HG03175 (cell line): ENCODE measurements around the gene SRA1.
A peak's percentile ranks its signal among the peaks of the same experiment; 100 is the strongest.

Source experiments
- ATAC-seq: cut with Tn5 transposase; IDR thresholded peaks from one replicate; pipeline ENCODE4 v1.9.1; 2021; ENCODE audit warnings: mild to moderate bottlenecking, moderate library complexity; ENCODE audit not compliant: unreplicated experiment

Gene SRA1

DNA sequence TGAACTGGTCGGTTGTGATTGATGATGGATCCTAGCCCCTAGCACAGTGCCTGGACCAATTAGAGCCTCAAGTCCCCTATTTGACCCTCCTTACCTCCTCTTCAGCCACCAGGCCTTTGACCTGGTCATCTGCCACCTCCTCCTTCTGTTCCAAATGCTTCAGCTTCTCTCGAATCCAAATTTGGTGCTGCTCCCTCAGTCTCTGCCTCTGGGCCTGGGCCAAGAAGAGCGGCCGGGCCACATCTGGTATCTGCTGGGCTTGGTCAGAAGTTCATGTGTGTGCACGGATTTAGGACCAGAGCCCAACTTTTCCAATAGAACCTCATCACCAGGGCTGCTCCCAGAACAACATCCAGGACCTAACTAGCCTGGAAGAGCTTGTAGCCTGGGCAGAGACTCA is 13.8 kb upstream of the SRA1 start:
- ATAC-seq: no peak

DNA sequence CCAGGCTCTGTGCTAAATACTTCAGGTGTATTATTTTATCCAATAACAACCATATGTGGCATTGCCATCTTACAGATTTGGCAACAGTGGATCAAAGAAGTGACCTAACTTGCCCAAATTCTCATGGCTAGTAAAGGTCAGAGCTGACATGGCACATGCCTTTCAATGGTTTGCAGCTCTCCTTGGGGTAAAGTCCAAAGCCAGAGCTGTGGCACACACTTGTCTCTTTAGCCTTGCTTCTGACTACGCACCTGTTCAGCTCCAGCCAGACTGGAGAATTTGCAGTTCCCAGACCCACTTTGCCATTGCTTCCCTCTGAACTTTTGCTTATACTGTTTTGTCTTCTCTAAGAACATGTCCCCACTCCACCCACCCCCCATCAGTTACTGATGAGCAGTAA is 13.2 kb upstream of the SRA1 start:
- ATAC-seq: no peak

DNA sequence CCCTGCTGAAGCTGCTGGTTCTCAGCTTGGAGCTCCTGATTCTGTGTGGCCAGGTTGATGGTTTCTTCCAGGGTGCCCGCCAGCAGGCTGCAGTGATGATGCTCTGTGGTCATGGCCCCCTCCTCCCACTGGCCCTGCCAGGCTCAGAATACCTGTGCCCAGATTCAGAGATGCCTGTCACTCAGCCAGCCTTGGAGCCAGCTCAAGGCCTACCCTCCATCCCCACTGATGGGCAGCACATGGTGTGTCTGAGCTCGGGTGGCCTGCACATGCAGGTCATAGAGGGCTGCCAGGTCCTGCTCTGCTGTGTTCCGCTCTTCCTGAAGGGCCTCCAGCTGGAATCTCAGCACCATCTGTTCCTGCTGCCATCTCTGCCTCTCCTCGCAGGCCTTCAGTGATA is 12.8 kb upstream of the SRA1 start:
- ATAC-seq: no peak

DNA sequence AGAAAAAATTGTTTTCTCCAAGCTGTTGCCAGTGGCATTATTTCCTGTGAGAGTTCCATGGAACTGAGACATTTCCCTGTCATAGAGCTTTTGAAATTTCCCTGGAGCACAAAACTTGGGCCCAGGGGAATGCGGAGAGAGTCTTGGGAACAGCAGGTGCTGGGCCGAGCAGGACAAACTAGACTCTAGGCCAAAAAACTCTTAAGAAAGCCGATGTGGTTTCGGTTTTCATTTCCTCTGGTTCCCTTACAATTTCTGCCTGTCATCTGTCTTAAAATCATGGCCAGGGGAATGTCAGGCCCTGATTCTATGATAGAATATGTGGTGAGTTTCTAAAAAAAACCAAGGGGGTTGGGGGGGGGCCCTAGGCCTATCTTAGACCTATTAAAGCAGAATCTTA is 11.9 kb upstream of the SRA1 start:
- peak; percentile 19 for ATAC-seq

DNA sequence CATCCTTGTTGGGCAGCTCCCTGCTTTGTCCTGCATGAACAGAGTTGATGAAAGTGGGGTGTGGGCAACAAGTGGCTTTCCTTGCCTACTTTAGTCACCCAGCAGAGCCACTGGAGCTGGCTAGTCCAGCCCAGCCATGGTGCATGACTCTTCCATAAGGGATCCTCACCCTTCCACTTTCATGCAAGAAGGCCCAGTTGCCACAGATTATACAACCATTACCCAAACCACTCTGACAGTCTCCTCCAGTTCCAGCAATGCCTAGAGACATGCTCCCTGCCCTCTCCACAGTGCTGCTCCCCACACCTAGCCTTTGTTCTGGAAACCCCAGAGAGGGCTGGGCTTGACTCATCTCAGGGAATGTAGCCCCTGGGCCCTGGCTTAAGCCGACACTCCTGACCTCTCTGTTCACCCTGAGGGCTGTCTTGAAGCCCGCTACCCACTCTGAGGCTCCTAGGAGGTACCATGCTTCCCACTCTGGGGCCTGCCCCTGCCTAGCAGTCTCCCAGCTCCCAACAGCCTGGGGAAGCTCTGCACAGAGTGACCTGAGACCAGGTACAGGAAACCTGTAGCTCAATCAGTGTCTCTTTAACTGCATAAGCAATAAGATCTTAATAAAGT is 11.3 kb upstream of the SRA1 start:
- no peak for ATAC-seq

DNA sequence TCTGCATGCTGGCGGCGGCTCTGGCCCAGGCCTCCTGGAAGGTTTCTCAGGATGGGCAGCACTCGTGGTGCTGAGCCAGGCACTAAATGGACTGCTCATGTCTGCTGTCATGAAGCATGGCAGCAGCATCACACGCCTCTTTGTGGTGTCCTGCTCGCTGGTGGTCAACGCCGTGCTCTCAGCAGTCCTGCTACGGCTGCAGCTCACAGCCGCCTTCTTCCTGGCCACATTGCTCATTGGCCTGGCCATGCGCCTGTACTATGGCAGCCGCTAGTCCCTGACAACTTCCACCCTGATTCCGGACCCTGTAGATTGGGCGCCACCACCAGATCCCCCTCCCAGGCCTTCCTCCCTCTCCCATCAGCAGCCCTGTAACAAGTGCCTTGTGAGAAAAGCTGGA is 10.6 kb upstream of the SRA1 start:
- ATAC-seq: no peak

DNA sequence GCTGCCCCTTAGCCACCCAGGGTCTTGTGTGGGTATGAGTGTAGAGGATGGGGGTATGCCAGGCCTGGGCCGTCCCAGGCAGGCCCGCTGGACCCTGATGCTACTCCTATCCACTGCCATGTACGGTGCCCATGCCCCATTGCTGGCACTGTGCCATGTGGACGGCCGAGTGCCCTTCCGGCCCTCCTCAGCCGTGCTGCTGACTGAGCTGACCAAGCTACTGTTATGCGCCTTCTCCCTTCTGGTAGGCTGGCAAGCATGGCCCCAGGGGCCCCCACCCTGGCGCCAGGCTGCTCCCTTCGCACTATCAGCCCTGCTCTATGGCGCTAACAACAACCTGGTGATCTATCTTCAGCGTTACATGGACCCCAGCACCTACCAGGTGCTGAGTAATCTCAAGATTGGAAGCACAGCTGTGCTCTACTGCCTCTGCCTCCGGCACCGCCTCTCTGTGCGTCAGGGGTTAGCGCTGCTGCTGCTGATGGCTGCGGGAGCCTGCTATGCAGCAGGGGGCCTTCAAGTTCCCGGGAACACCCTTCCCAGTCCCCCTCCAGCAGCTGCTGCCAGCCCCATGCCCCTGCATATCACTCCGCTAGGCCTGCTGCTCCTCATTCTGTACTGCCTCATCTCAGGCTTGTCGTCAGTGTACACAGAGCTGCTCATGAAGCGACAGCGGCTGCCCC is 10.0 kb upstream of the SRA1 start:
- no peak for ATAC-seq

DNA sequence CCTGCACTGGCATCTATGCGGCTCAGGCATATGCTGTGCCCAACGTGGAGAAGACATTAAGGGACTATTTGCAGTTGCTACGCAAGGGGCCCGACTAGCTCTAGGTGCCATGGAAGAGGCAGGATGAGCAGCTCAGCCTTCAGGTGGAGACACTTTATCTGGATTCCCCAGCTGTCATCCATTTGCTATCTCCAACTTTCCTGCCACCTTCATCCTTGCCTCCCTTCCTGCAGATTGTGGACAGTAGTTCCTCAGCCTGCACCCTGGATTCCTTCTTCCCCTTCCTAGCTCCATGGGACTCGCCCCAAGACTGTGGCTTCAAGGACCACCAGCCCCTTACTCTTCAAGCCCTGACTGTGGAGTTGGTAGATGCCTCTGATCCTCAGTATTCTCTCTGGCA is 9.4 kb upstream of the SRA1 start:
- ATAC-seq: no peak

DNA sequence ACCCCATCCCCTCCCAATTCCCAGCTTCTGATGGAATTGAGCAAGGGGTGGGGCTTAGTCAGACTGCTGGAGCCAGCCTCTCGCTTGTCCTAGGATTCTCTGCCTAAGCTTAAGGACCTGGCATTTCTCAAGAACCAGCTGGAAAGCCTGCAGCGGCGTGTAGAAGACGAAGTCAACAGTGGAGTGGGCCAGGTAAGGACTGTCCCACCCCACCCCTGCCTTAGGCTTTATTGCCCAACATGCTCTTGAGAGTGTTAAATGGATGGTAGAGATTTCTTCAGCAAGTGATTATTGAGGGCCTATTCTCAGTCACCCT is 8.5 kb upstream of the SRA1 start:
- no peak for ATAC-seq

DNA sequence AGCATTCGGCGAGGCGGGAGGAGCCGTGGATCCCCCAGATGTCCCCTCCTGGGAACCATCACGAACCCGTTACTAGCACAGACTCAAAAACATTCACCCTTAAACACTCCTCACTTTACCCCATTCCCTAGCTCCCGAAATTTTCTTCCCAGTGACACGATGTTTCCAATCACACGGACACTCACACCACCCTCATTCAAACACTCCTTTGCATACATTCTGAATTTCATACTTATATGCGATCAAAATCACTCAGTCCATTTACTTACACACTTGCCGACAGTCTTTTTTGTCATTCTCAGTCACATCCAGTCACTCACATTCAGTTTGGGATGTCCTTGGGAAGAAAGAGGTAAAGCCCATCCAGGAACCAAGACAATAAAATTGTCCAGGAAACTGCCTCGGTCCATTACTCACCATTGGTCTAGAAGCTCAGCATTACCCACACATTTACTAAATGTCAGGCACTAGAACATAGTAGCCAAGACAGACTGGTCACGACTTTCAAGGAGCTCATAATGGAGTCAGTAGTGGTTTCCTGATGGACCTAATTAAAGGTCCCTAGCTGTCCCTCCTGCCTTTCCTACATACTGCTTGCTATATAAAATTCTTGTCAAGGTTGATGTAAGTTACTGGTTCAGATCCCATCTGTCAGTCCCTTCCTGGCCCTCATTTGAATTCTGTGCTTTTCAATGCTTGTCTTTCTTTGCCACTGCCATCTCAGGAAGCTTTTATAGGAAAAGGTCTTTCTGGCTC is 7.9 kb upstream of the SRA1 start:
- no peak for ATAC-seq

DNA sequence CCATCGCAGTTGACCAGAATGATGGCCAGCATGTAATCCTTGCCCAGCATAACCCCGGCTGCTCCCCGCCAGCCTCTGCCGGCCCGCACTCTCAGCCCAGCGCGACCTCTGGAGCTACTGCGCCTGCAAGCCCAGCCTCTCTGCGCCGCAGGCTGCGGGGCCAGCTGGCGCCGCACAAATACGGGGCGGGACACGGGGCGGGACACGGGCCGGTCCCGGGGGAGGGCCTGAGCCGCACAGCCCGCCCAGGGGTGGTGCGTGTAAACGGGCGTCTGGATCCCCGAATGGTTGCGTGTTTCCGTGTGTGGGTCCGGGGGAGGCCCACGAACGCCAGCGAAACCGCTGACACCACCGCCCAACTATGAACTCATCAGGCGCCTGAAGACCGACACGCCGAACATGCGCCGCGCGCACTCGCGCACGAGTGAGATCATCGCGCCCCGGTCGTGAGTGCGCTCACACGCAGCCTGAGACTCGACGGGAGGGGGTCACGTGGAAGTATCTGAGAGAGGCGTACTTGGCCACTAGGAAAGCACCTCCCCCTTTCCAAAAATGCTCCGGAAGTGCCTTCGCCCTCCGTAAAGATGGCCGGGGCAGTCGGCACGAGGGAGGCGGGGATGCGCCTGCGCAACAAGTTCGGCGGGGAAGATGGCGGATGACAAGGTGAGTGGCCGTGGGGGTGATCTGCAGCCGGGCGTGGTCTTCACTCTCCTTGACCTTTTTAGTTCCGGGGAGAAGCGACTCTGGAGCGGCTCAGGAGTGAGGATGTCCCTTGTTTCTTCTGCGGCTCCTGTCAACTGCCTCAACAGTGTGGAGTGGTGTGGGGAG is 7.1 kb upstream of the SRA1 start, which contains the start of the genes APBB3 and SLC35A4:
TSS of gene APBB3 (minus strand) at position 403 of the 828 bp plus-strand sequence. CDS start at position 50, 353 bp downstream.
TSS of gene SLC35A4 (plus strand) at position 633 of the 828 bp plus-strand sequence. CDS start 2,342 bp downstream, outside the sequence.
- ATAC-seq: peak; percentile 89

DNA sequence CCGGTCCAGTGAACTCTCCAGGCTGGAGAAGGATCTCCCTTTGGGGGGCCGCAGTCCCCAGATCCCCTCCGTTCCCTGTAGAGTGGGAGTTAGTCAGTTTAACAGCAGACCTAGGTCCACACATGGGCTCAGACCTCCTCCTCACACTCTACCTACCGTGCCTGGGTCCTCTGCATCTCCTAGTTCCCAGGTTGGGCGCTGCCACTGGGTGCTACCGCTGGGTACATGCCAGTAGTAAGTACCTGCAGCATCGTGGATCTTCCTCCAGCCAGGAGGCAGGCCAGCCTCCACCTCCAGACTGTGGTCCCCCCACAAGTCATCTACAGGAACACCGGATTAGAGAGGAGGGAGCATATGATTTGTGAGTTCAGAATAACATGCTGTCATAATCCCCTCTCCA is 6.3 kb upstream of the SRA1 start:
- ATAC-seq: no peak

DNA sequence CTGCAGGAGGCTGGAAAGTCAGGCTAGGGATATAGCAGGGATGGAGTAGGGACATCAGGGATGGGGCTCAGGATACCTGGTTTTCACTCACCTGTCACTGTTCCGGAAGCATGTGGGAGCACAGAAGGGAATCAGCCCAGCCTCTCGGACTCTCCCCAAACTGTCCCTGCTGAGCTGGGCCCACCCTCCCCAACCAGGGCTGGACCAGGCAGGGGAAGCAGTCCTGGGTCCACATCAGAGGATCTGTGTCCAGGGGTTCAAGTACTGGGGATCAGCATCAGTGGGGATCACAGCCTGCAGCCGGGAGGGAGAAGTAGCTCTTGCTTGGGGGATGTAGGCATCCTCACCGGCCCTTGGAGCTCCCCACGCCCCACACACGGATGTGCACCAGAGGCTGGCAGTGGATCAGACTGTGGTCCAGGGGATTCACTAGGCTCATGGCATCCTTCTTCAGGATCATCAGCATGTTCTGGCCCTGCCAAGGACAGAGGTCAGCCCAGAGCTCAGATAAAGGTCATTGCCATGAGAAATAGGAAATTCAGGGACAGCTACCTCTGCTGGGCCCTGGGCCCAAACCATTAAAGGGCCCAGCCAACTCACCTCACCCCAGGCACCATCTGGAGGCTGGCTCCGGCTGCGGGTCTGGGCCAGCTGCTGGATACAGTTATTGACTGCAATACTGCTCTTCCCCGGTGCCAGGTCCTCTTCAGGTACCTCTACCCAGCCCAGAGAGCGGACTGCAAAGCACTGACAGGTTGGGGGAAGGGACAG is 4.7 kb upstream of the SRA1 start:
- no peak for ATAC-seq

DNA sequence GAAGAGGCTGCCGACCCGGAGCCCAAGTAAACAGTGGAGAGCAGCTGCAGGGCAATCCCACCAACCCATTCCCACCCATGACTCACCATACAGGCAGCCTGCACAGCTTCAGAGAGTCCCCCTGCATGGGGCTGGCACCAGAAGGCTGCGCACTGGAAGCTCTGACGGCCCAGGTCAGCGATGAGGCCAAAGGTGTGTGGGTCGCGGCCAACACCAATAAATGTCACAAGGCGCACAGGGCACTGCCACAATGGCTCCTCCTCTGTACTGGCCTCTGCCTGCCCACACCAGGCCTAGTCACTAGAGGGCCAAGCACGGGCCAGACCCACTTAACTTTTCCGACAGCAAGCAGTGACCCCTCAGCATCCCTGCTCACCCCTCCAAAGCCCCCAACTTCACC is 3.0 kb upstream of the SRA1 start:
- no peak for ATAC-seq

DNA sequence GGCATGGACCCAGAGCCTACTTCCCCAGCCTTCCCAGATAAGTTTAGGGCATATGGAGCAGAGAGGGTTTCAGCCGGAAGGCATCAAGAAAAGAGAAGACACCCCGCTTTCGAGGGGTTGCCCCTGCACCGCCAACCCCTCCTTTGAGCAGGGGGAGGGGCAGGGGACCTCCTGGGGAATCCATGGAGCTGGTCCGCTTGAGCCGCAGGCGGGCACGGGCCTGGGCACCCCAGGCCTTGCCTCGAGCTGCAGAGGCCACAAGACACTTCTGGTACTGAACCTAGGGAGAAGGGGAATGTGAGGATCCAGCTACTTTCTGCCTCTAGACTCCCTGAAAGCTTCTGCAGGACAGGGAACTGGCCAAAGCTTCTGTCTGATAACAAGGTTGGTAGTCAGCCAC is 1.3 kb upstream of the SRA1 start:
- no peak for ATAC-seq

DNA sequence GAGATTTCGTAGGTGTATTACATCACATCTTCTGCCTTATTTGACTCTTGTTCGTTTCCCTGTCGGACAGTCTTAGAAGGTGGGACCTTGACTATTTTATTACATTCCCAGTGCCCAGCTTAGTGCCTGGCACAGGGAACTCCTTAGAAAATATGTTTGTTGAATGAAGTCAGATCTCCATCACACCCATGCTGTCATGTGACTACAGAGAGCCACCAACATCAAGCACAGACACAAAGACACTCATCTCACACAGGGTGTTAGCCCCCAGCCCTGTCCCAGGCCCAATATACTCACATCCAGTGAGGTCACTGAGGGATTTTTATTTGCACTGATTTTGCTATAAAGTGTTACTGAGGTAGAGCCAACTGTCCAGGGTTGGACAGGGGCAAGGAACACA is 692 bp upstream of the SRA1 start:
- no peak for ATAC-seq

DNA sequence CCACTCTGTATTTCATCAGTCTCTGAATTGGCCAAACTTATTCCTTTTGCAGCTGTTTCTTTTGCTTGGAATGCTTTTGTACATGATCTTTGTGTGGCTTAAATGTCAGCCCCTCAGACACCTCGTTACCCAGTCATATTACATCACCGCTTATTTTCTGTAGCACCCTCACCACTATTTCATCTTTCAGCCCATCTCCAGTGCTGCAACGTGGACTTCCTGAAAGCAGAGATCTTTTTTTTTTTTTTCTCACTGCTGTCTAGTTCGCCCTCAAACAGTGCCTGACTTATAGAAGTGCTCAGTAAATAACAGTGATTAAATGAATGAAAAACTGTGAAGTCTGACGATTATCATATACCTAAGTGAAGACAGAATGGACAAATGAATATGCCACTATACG is 835 bp downstream of the SRA1 start:
- no peak for ATAC-seq

DNA sequence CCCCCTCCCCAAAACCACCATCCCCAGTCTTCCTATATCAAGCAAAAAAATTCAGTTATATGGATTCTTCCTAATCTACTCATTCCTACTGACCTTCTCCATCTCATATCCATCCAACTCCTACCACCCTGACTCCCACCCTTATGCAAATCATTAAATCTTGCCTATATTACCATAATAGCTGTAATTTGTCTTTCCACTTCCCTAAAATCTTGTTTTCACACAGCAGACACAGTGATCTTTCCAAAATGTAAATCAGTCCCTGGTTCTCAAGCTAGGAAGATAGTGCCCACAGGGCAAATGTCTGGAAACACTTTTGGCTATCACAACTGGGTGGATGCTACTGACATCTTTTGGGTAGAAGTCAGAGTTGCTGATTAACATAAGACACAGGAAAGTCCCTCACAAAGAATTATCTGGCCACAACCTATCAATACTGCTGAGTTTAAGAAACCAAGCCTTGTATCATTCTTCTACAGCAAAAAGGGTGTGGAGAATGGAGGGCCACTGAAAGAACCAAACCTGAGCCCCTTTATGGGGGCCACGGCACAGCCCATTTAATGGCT is 1.4 kb downstream of the SRA1 start:
- no peak for ATAC-seq

DNA sequence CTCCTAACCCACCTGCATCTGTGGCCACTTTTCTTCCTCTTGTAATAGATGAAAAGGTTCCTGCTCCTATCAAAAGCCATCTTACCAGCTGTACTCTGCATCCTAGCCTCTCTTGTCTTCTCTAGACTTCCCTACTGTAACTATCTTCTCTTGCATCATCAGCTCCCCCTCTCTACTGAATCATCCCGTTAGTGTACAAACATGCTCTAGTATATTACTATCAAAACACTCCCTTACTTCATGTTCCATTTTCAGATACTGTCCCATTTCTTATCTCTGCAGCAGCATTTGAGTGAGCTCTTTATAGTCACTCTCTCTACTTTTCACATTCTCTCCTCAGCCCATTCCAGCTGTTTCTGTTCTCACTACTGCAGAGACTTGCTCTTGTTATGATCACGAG is 2.8 kb downstream of the SRA1 start:
- no peak for ATAC-seq

DNA sequence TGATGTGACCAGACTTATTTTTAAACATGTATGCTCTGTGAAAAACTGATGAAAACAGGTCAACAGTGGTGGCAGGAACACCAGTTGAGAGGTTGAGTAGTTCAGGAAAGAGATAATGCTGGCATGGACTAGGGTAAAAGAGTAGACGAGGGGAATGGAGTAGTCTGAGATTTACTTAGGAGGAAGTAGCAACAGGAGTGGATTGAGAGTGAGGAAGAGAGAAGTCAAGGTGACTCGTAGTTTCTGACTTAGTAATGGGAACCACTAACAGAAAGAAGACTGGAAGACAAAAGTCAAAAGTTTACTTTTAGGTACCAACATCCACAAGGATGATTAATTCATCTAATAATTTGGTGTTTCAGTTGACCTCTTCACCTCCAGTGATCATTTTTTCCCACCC is 3.6 kb downstream of the SRA1 start:
- no peak for ATAC-seq
